G401 (cell line): ENCODE results near the gene KLHL3. TPM values are rescaled to one million over a fixed set of nuclear protein-coding genes. Genes with fewer than 3 reads are reported as not detected.

Experiments used
- DNase-seq: peaks from one replicate; pipeline ENCODE4 v3.0.0-alpha.2; 2015; ENCODE audit warnings: low spot score
- in situ Hi-C: cut with HindIII; loops from 2 replicates; pipeline ENCODE4 v1.10.0; 2016; ENCODE audit warnings: low sequenced_read_pairs, mixed read lengths
- total RNA-seq: library from RNA; depleted of rRNA; stranded (reverse); fragments of >200 nt; shearing (Covaris generic); gene quantifications from 2 replicates; pipeline ENCODE4 v1.2.3, GENCODE V29; 2014

KLHL3 gene
- total RNA-seq, 1 experiment from 2014 or later: 1.2 TPM

GRCh38 chr5:137679910-137680309, 56.0 kb downstream of the KLHL3 start:
- DNase-seq: no peak
- in situ Hi-C loops: no loop called here

- in situ Hi-C loops: no loop called here
- no peak for DNase-seq
These were observed 56.7 kb downstream of the KLHL3 start for GRCh38 chr5:137679195-137679594.

GRCh38 chr5:137672881-137673280, 63.0 kb downstream of the KLHL3 start:
- in situ Hi-C loops: no loop called here
- DNase-seq: no peak

GRCh38 chr5:137672001-137672400, 63.9 kb downstream of the KLHL3 start:
- peak; percentile 96 for DNase-seq
- in situ Hi-C loops: no loop called here

- no peak for DNase-seq
- in situ Hi-C loops: no loop called here
These were observed 66.1 kb downstream of the KLHL3 start for GRCh38 chr5:137669811-137670210.

GRCh38 chr5:137668637-137669036, 67.3 kb downstream of the KLHL3 start:
- DNase-seq: no peak
- in situ Hi-C loops: no loop called here

- no peak for DNase-seq
- in situ Hi-C loops: no loop called here
These were observed 68.5 kb downstream of the KLHL3 start for GRCh38 chr5:137667341-137667740.

GRCh38 chr5:137666901-137667300, 69.0 kb downstream of the KLHL3 start:
- DNase-seq: peak; percentile 54
- in situ Hi-C loops: no loop called here

- in situ Hi-C loops: no loop called here
- no peak for DNase-seq
These were observed 69.4 kb downstream of the KLHL3 start for GRCh38 chr5:137666461-137666850.

- in situ Hi-C loops: no loop called here
- DNase-seq: peak; percentile 71
These were observed 70.0 kb downstream of the KLHL3 start for GRCh38 chr5:137665678-137666460.

- peak; percentile 95 for DNase-seq
- in situ Hi-C loops: no loop called here
These were observed 75.5 kb downstream of the KLHL3 start for GRCh38 chr5:137660349-137660817.

- in situ Hi-C loops: no loop called here
- DNase-seq: peak; percentile 84
These were observed 76.7 kb downstream of the KLHL3 start for GRCh38 chr5:137659209-137659608.

GRCh38 chr5:137658324-137658723, 77.6 kb downstream of the KLHL3 start:
- DNase-seq: no peak
- in situ Hi-C loops: no loop called here

GRCh38 chr5:137657073-137657472, 78.8 kb downstream of the KLHL3 start:
- in situ Hi-C loops: no loop called here
- DNase-seq: no peak

- in situ Hi-C loops: no loop called here
These were observed 79.3 kb downstream of the KLHL3 start for GRCh38 chr5:137656558-137656957.

GRCh38 chr5:137651022-137651421, 84.9 kb downstream of the KLHL3 start:
- in situ Hi-C loops: no loop called here
- DNase-seq: no peak

More at GRCh38 chr5:137656558-137656957, 79.3 kb downstream of the KLHL3 start:
- no peak for DNase-seq

- in situ Hi-C loops: no loop called here
- DNase-seq: peak; percentile 93
These were observed 86.5 kb downstream of the KLHL3 start for GRCh38 chr5:137649228-137649935.

- in situ Hi-C loops: no loop called here
- peak; percentile 99 for DNase-seq
These were observed 87.5 kb downstream of the KLHL3 start for GRCh38 chr5:137648361-137648760.

GRCh38 chr5:137647401-137647800, 88.5 kb downstream of the KLHL3 start:
- in situ Hi-C loops: no loop called here
- DNase-seq: no peak

- no peak for DNase-seq
- in situ Hi-C loops: no loop called here
These were observed 89.1 kb downstream of the KLHL3 start for GRCh38 chr5:137646761-137647160.
